HG03460 (cell line): Measurements from ENCODE around the gene SOX12.
"Not testable (repeated sequence)": the region's sequence is repeated elsewhere in the genome, so short reads cannot be mapped to it uniquely, and the experiment has no call there.

Source experiments
- ATAC-seq: cut with Tn5 transposase; IDR thresholded peaks from one replicate; pipeline ENCODE4 v1.9.1; 2021; ENCODE audit not compliant: unreplicated experiment

SOX12 gene

GRCh38 chr20:328027-328974, 2.9 kb downstream of the SOX12 start:
- ATAC-seq: no peak

GRCh38 chr20:328975-329695, 3.8 kb downstream of the SOX12 start:
- ATAC-seq: no peak

- ATAC-seq: no peak
Observed at GRCh38 chr20:329851-330232, 4.5 kb downstream of the SOX12 start.

- ATAC-seq: no peak
Observed at GRCh38 chr20:330233-331149, 5.1 kb downstream of the SOX12 start.

- ATAC-seq: no peak
Observed at GRCh38 chr20:334578-334977, 9.2 kb downstream of the SOX12 start.

GRCh38 chr20:336040-336439, 10.7 kb downstream of the SOX12 start:
- not testable (repeated sequence) for ATAC-seq

GRCh38 chr20:341682-342081, 16.3 kb downstream of the SOX12 start:
- no peak for ATAC-seq

- no peak for ATAC-seq
Observed at GRCh38 chr20:343107-343506, 17.8 kb downstream of the SOX12 start.

GRCh38 chr20:346033-346639, 20.8 kb downstream of the SOX12 start:
- no peak for ATAC-seq

- ATAC-seq: peak; percentile 45
Observed at GRCh38 chr20:346640-347316, 21.4 kb downstream of the SOX12 start, which contains the start of gene NRSN2. Gene NRSN2, plus strand, starts transcription at chr20:347111. Its CDS starts 2,533 bp downstream, at chr20:349644.

- peak; percentile 1 for ATAC-seq
Observed at GRCh38 chr20:347317-347639, 21.9 kb downstream of the SOX12 start.

- ATAC-seq: peak; percentile 76
Observed at GRCh38 chr20:347640-348484, 22.5 kb downstream of the SOX12 start.

GRCh38 chr20:348972-349841, 23.9 kb downstream of the SOX12 start:
- ATAC-seq: no peak

- no peak for ATAC-seq
Observed at GRCh38 chr20:353166-353565, 27.8 kb downstream of the SOX12 start.

- peak; percentile 92 for ATAC-seq
Observed at GRCh38 chr20:354298-354977, 29.1 kb downstream of the SOX12 start.

- not testable (repeated sequence) for ATAC-seq
Observed at GRCh38 chr20:356154-356553, 30.8 kb downstream of the SOX12 start.

GRCh38 chr20:356745-357144, 31.4 kb downstream of the SOX12 start:
- ATAC-seq: no peak
